Vagina (tissue), 2 donors: Measurements from ENCODE around the gene PDXK.

Experiments
- POLR2A ChIP-seq, 2 donors: fragments of 450-650 bp; IDR thresholded peaks; one replicate each; pipeline ENCODE4 v1.6.1; 2017; ENCODE audit warnings: antibody characterized with exemption in 2 of 2, mild to moderate bottlenecking in 2 of 2, moderate library complexity in 2 of 2
- POLR2AphosphoS5 ChIP-seq, 2 donors: sonication (generic); formaldehyde crosslinking; IDR thresholded peaks; one replicate each; pipeline ENCODE4 v1.9.0; 2017; ENCODE audit warnings: antibody characterized with exemption in 2 of 2, mild to moderate bottlenecking in 2 of 2, low read depth in 1 of 2; ENCODE audit not compliant: insufficient read depth in 1 of 2
- TF ChIP-seq, protein P1 (sequence below), 3 experiments: fragments of 450-650 bp in 2 of 3; fragments of 200-600 bp in 1 of 3; sonication (generic) in 1 of 3; IDR thresholded peaks; one replicate each; pipeline ENCODE4 v1.5.1; 2017 to 2019; ENCODE audit warnings: antibody characterized with exemption in 3 of 3, mild to moderate bottlenecking in 2 of 3, moderate library complexity in 2 of 3

DNA sequence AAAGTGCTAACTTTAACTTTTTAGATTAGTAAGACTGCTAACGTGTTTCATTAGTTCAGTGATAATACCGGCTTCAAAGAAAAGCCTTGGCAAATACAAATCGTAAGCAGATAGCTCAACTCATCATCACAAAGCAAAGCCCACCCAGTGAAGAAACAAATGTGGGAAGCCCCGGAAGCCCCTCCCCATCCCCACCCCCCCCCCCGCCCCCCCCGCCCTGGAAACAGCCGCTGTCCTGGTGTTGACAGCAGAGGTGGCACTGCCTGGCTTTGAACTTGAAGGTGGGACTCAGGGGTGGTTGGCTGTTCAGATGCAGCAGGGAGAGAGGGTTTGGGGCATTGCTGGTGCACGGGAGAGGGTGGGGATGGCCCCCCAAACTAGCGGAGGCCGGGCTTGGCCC is 14.1 kb downstream of the PDXK start:
- TF ChIP-seq, protein P1, sequence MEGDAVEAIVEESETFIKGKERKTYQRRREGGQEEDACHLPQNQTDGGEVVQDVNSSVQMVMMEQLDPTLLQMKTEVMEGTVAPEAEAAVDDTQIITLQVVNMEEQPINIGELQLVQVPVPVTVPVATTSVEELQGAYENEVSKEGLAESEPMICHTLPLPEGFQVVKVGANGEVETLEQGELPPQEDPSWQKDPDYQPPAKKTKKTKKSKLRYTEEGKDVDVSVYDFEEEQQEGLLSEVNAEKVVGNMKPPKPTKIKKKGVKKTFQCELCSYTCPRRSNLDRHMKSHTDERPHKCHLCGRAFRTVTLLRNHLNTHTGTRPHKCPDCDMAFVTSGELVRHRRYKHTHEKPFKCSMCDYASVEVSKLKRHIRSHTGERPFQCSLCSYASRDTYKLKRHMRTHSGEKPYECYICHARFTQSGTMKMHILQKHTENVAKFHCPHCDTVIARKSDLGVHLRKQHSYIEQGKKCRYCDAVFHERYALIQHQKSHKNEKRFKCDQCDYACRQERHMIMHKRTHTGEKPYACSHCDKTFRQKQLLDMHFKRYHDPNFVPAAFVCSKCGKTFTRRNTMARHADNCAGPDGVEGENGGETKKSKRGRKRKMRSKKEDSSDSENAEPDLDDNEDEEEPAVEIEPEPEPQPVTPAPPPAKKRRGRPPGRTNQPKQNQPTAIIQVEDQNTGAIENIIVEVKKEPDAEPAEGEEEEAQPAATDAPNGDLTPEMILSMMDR (IDR thresholded peaks at IDR 0.05) = no peak
- TF ChIP-seq POLR2AphosphoS5 (IDR thresholded peaks at IDR 0.05; ENCODE audit: insufficient read depth in 1 of 2, low read depth in 1 of 2) = no peak
- no peak for TF ChIP-seq POLR2A (IDR thresholded peaks at IDR 0.05)
